ENCODE results near the gene R3HDM2. TPM values are rescaled to one million over a fixed set of nuclear protein-coding genes. Genes with fewer than 3 reads are reported as not detected.

R3HDM2 gene
- total and polyA plus RNA-seq, 8 donors, result 14.5 to 39.8 (median 24.4) TPM

DNA sequence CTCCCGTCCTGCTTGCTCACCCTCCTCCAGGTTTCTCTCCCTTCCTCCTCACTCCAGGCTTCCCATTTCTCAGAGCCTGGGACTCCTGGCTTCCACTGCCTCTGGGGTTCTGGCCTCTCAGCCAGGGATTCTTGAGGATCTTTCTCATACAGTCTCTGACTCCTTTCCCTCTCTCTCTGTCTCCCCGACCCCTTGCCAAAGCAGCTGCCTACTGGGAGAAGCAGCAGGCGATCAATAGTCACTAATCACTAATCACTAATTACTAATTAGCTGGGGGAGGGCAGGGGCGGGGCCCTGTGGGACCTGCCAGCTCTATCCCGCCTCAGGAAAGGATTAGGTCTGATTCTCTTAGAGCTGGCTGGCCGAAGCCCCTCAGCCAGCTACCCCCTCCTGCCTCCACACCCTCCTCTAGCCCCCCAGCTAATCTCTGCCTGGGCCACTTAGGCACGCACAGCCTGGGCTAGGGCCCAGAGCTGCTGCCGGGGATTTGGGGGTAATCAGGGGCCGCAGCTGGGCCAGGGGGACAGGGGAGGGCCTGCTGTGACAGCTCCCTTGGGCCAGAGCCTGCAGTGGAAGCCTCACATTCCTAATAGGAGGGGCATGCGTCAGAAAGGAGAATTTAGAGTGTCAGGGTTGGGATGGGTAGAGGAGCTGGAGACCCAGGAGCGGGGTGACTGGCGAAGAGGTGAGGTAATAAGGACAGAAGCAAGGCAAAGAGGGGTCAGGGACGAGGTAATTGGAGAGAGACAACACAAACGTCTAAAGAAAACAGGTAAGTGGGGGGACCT, 211.4 kb downstream of the R3HDM2 start:
- ATAC-seq, result no peak
- H3K4me1 ChIP-seq, result peaks cover 0 to 9% (median 8%) of the 10 kb centered on the region in 3 donors
- H3K36me3 ChIP-seq, result no peaks in the 10 kb centered on the region
- H3K27ac ChIP-seq, result no peak overlapping the region
- intact Hi-C loops (cut with DNase I), result loop anchor here in 1 of 3 donors (10.0 kb wide), 1 partner anchor 235 kb away; the partner anchor contains the start of genes GLI1 and INHBE
- peaks cover 0 to 6% (median 0%) of the 10 kb centered on the region in 4 donors for H3K27me3 ChIP-seq
- WGBS, 2 donors, result 70 to 77% methylated on average over 14 of the region's 14 CpGs
- H3K9me3 ChIP-seq, result no peaks in the 10 kb centered on the region
- H3K4me3 ChIP-seq, result no peak overlapping the region
- DNase-seq, result no peak
- TF ChIP-seq CTCF (IDR thresholded peaks at IDR 0.05), result no peak
- no peak for FAIRE-seq

DNA sequence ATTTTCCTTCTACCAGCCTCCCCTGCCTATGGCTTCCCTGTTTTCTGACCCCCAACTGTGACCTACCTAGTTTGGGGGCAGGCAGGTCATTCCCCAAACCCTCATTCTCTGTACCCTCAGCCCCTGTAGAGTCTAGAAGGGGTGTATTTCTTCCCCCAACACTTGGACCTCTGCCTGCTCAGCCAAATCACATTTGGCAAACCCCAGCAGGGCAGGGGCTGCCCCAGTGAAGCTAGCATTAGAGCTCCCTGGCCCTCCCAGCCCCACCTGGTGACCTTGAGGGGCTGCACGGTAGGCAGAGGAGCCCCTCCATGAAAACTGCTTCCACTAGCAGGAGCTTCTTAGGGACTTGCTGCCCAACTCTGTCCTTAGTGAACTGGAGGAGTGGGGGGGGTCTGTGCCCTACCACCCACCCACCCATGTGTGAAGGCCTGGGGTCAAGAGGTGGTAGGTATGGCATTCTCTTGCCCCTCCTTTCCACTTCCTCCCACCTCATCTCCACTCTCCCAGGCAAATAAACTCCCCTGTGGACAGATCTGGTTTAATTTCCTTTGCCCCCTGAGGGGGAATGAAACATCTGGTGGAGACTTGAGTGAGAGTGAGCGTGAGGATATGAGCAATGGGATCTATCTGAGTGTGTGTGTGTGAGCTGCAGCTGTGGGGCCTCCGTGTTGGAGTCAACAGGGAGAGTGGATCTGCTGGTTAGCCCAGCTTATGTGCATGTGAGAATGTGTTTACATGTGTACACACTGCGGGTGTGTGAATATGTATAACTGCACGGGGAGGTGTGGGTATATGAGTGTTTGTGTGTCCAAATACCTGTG, 212.6 kb downstream of the R3HDM2 start:
- Histone ChIP-seq H3K27ac (no peak overlapping the region), H3K4me1 (peaks cover 0 to 15% (median 8%) of the 10 kb centered on the region in 3 donors), H3K36me3 (no peaks in the 10 kb centered on the region), H3K4me3 (no peak overlapping the region), H3K27me3 (peaks cover 0 to 6% (median 0%) of the 10 kb centered on the region in 4 donors), H3K9me3 (no peaks in the 10 kb centered on the region)
- DNase-seq (no peak), FAIRE-seq (no peak), ATAC-seq (no peak)
- 68 to 69% methylated on average over 5 of the region's 5 CpGs for WGBS, 2 donors
- intact Hi-C loops (cut with DNase I), result loop anchor here in 1 of 3 donors (10.0 kb wide), 1 partner anchor 237 kb away; the partner anchor contains the start of genes GLI1 and INHBE
- no peak for TF ChIP-seq CTCF (IDR thresholded peaks at IDR 0.05)

- H3K27me3 ChIP-seq, result peaks cover 0 to 6% (median 0%) of the 10 kb centered on the region in 4 donors
- intact Hi-C loops (cut with DNase I), result loop anchor here in 1 of 3 donors (10.0 kb wide), 1 partner anchor 238 kb away; the partner anchor contains the start of genes GLI1 and INHBE
- FAIRE-seq (no peak), ATAC-seq (no peak), DNase-seq (no peak)
- H3K27ac ChIP-seq, result no peak overlapping the region
- H3K4me3 ChIP-seq, result peak overlapping the region in 2 of 4 donors; percentile 47 to 59
- WGBS, 2 donors, result 3% methylated on average over 54 to 63 of the region's 63 CpGs
- H3K36me3 ChIP-seq, result no peaks in the 10 kb centered on the region
- peaks cover 0 to 15% (median 8%) of the 10 kb centered on the region in 3 donors for H3K4me1 ChIP-seq
- TF ChIP-seq CTCF (IDR thresholded peaks at IDR 0.05), result no peak
- no peaks in the 10 kb centered on the region for H3K9me3 ChIP-seq
Observed at GRCh38 chr12:57216921-57217879, 213.6 kb downstream of the R3HDM2 start.
